Activated naive CD4-positive, alpha-beta T cell (primary cell): ENCODE measurements around the gene C11orf91.
"Not testable (repeated sequence)": the region's sequence is repeated elsewhere in the genome, so short reads cannot be mapped to it uniquely, and the experiment has no call there.

Experiments used
- DNase-seq, 4 experiments: peaks; one replicate each; lab custom pipeline; 2025; lab: John Stamatoyannopoulos, UW

C11orf91 gene

GRCh38 chr11:33721984-33722383 lies 21.4 kb upstream of the C11orf91 start:
- DNase-seq, result no peak

GRCh38 chr11:33721426-33721825 lies 20.8 kb upstream of the C11orf91 start:
- no peak for DNase-seq

GRCh38 chr11:33719587-33719986 lies 19.0 kb upstream of the C11orf91 start:
- DNase-seq, result no peak

GRCh38 chr11:33718440-33718839 lies 17.8 kb upstream of the C11orf91 start:
- DNase-seq, result no peak

- DNase-seq, result no peak
These were observed 15.6 kb upstream of the C11orf91 start for GRCh38 chr11:33716243-33716642.

GRCh38 chr11:33713856-33714398 lies 13.3 kb upstream of the C11orf91 start:
- DNase-seq, result no peak

GRCh38 chr11:33713151-33713855 lies 12.7 kb upstream of the C11orf91 start:
- no peak for DNase-seq

GRCh38 chr11:33712436-33712835 lies 11.8 kb upstream of the C11orf91 start:
- DNase-seq, result no peak

- DNase-seq, result no peak
These were observed 8.8 kb upstream of the C11orf91 start for GRCh38 chr11:33709466-33709865.

GRCh38 chr11:33708985-33709384 lies 8.4 kb upstream of the C11orf91 start:
- no peak for DNase-seq

- not testable (repeated sequence) for DNase-seq
These were observed 7.2 kb upstream of the C11orf91 start for GRCh38 chr11:33707831-33708230.

GRCh38 chr11:33706966-33707365 lies 6.3 kb upstream of the C11orf91 start:
- DNase-seq, result no peak

- no peak for DNase-seq
These were observed 5.9 kb upstream of the C11orf91 start for GRCh38 chr11:33706546-33706945.

GRCh38 chr11:33704240-33705002 lies 3.8 kb upstream of the C11orf91 start:
- no peak for DNase-seq

GRCh38 chr11:33703788-33704187 lies 3.2 kb upstream of the C11orf91 start:
- no peak for DNase-seq

- no peak for DNase-seq
These were observed 2.6 kb upstream of the C11orf91 start for GRCh38 chr11:33703234-33703633.

- DNase-seq, result no peak
These were observed 940 bp upstream of the C11orf91 start for GRCh38 chr11:33701302-33702230.

- DNase-seq, result no peak
These were observed 544 bp downstream of the C11orf91 start for GRCh38 chr11:33700063-33700501.

- no peak for DNase-seq
These were observed 1.0 kb downstream of the C11orf91 start for GRCh38 chr11:33699515-33700062.

GRCh38 chr11:33698921-33699320 lies 1.7 kb downstream of the C11orf91 start:
- no peak for DNase-seq

GRCh38 chr11:33697997-33698396 lies 2.6 kb downstream of the C11orf91 start:
- no peak for DNase-seq
